ENCODE results near the gene PARP14.
A peak's percentile ranks its signal among the peaks of the same experiment; 100 is the strongest.
"Not testable (repeated sequence)": the region's sequence is repeated elsewhere in the genome, so short reads cannot be mapped to it uniquely, and the experiment has no call there.

Gene PARP14

GRCh38 chr3:122680475-122681283, at the start of gene PARP14:
Gene PARP14, plus strand, starts transcription at chr3:122680839. Its CDS starts 45 bp downstream, at chr3:122680884.
- DNase-seq: peak; percentile 34

GRCh38 chr3:122635789-122636188, 44.9 kb upstream of the PARP14 start:
- no peak for DNase-seq

- no peak for DNase-seq
Measured at GRCh38 chr3:122636697-122637096, 43.9 kb upstream of the PARP14 start.

- DNase-seq: no peak
Measured at GRCh38 chr3:122640437-122640999, 40.1 kb upstream of the PARP14 start.

- no peak for DNase-seq
Measured at GRCh38 chr3:122642935-122643334, 37.7 kb upstream of the PARP14 start.

GRCh38 chr3:122646146-122646988, 34.3 kb upstream of the PARP14 start:
- DNase-seq: no peak

GRCh38 chr3:122651233-122651907, 29.3 kb upstream of the PARP14 start:
- not testable (repeated sequence) for DNase-seq

GRCh38 chr3:122651962-122652361, 28.7 kb upstream of the PARP14 start:
- DNase-seq: not testable (repeated sequence)

- DNase-seq: not testable (repeated sequence)
Measured at GRCh38 chr3:122658336-122658735, 22.3 kb upstream of the PARP14 start.

- no peak for DNase-seq
Measured at GRCh38 chr3:122660297-122660974, 20.2 kb upstream of the PARP14 start.

- no peak for DNase-seq
Measured at GRCh38 chr3:122661633-122662032, 19.0 kb upstream of the PARP14 start.

- no peak for DNase-seq
Measured at GRCh38 chr3:122662505-122662904, 18.1 kb upstream of the PARP14 start.

GRCh38 chr3:122665226-122665786, 15.3 kb upstream of the PARP14 start:
- DNase-seq: peak; percentile 82

GRCh38 chr3:122665881-122666280, 14.8 kb upstream of the PARP14 start:
- peak; percentile 96 for DNase-seq

- no peak for DNase-seq
Measured at GRCh38 chr3:122668930-122669730, 11.5 kb upstream of the PARP14 start.

- DNase-seq: no peak
Measured at GRCh38 chr3:122671553-122671952, 9.1 kb upstream of the PARP14 start.

GRCh38 chr3:122674339-122674738, 6.3 kb upstream of the PARP14 start:
- DNase-seq: no peak

GRCh38 chr3:122676759-122677158, 3.9 kb upstream of the PARP14 start:
- DNase-seq: no peak

- no peak for DNase-seq
Measured at GRCh38 chr3:122677216-122677615, 3.4 kb upstream of the PARP14 start.

- DNase-seq: no peak
Measured at GRCh38 chr3:122678506-122678905, 2.1 kb upstream of the PARP14 start.
